ENCODE results near the gene CDC42BPA. TPM values are rescaled to one million over a fixed set of nuclear protein-coding genes. Genes with fewer than 3 reads are reported as not detected.
A peak's percentile ranks its signal among the peaks of the same experiment; 100 is the strongest.

The CDC42BPA gene
- total and polyA plus RNA-seq, 2 of the 13 experiments (the other 11 are each of a cell fraction or from before 2014, with no cell fraction given), result 6.5 to 16.0 TPM

GRCh38 chr1:226945106-226945857, 373.0 kb downstream of the CDC42BPA start (continued):
- TF ChIP-seq ZIK1 (CRISPR knock-in tag; IDR thresholded peaks at IDR 0.05; ENCODE audit: borderline replicate concordance, low read depth) (0 out of 2 replicates have a peak, but pooled peaks have one; percentile 43), IRX3 (CRISPR knock-in tag; IDR thresholded peaks at IDR 0.05; ENCODE audit: borderline replicate concordance, low read depth) (no peak), SMAD9 (CRISPR knock-in tag; IDR thresholded peaks at IDR 0.05) (no peak)

- Histone ChIP-seq H3K4me3 (replicated peaks in 1 of 3; ENCODE audit: insufficient read depth in 1 of 3, low read depth in 2 of 3, low read length in 3 of 3) (peak overlapping the region; percentile 49 to 74 (median 50)), H3K9ac (ENCODE audit: insufficient read depth, low read depth, low read length) (peak overlapping the region; percentile 72; the same call in 1 of the 2 replicates), H3K4me2 (ENCODE audit: low read depth, low read length) (peak overlapping the region; percentile 94), H3K79me2 (ENCODE audit: insufficient read depth, low read length) (peaks cover 82% of the 10 kb centered on the region), H2AFZ (ENCODE audit: low read length) (no peak overlapping the region), H3K9me3 (ENCODE audit: low read length) (no peaks in the 10 kb centered on the region), H3K27ac (ENCODE audit: extremely low read length, insufficient read depth, low read length) (peak overlapping the region; percentile 94), H3K27me3 (ENCODE audit: control insufficient read depth in 1 of 2, insufficient read depth in 2 of 2, low read length in 2 of 2) (no peaks in the 10 kb centered on the region; a peak in 1 of 5 replicates), H3K4me1 (ENCODE audit: insufficient read depth, low read length) (peaks cover 71% of the 10 kb centered on the region), H4K20me1 (ENCODE audit: insufficient read depth, low read length) (peaks cover 22% of the 10 kb centered on the region), H3K36me3 (replicated peaks in 1 of 2; ENCODE audit: control insufficient read depth in 1 of 2, insufficient read depth in 2 of 2, low read length in 2 of 2) (peaks cover 0 to 2% of the 10 kb centered on the region in 2 experiments; a peak in 2 of 5 replicates)
- ChIA-PET POLR2A (interaction anchor here (6.5 kb wide), 1 partner anchor 30 kb away, joined by 46 read pairs; no protein-coding TSS in a partner anchor), CTCF (ENCODE audit: low intra/inter-chr PET ratio, low total read pairs) (no interaction called here)
- intact Hi-C loops (cut with micrococcal nuclease; ENCODE audit: unreplicated experiment) (loop anchor here (1.0 to 2.0 kb wide), 3 partner anchors 23 to 31 kb away; no protein-coding TSS in a partner anchor), in situ Hi-C loops (cut with HindIII; ENCODE audit: extremely low pct_ligation_motif_present, low pct_unique_long_range_greater_than_20kb) (no loop called here)
- DNase-seq (ENCODE audit: low spot score), result no peak
- no peak for ATAC-seq
- WGBS (ENCODE audit: low lambda C conversion rate), result 24% methylated on average over 2 of the region's 2 CpGs
- BruUV-seq (replicated peaks), result no TSS peak
- no peak for FAIRE-seq
- TF ChIP-seq AGO2 (optimal IDR thresholded peaks at IDR 0.05; ENCODE audit: low read depth, low read length) (peak; percentile 53), GRHL1 (CRISPR knock-in tag; conservative IDR thresholded peaks at IDR 0.05) (no peak), ZNF720 (CRISPR knock-in tag; IDR thresholded peaks at IDR 0.05) (no peak), ATF5 (CRISPR knock-in tag; IDR thresholded peaks at IDR 0.05; ENCODE audit: low read depth) (no peak), CBX5 (CRISPR knock-in tag; IDR thresholded peaks at IDR 0.05; ENCODE audit: borderline replicate concordance) (no peak), KDM5B (CRISPR knock-in tag; IDR thresholded peaks at IDR 0.05; ENCODE audit: borderline replicate concordance) (0 out of 2 replicates have a peak, but pooled peaks have one; percentile 27), MZF1 (CRISPR knock-in tag; IDR thresholded peaks at IDR 0.05; ENCODE audit: borderline replicate concordance) (no peak), THAP7 (CRISPR knock-in tag; IDR thresholded peaks at IDR 0.05) (no peak), ELF4 (CRISPR knock-in tag; IDR thresholded peaks at IDR 0.05; ENCODE audit: borderline replicate concordance) (no peak), ZNF263 (CRISPR knock-in tag; IDR thresholded peaks at IDR 0.05) (peak; percentile 79), THAP8 (CRISPR knock-in tag; IDR thresholded peaks at IDR 0.05; ENCODE audit: borderline replicate concordance) (no peak), GTF2F1 (IDR thresholded peaks at IDR 0.05; ENCODE audit: low read length) (no peak), ZKSCAN5 (CRISPR knock-in tag; IDR thresholded peaks at IDR 0.05) (0 out of 2 replicates have a peak, but pooled peaks have one; percentile 53), ATF7-NPFF (CRISPR knock-in tag; IDR thresholded peaks at IDR 0.05; ENCODE audit: low read depth) (0 out of 2 replicates have a peak, but pooled peaks have one; percentile 17)
Measured at GRCh38 chr1:226943927-226944326, 374.4 kb downstream of the CDC42BPA start.
